ENCODE measurements around the gene KLHL29.

KLHL29 gene

DNA sequence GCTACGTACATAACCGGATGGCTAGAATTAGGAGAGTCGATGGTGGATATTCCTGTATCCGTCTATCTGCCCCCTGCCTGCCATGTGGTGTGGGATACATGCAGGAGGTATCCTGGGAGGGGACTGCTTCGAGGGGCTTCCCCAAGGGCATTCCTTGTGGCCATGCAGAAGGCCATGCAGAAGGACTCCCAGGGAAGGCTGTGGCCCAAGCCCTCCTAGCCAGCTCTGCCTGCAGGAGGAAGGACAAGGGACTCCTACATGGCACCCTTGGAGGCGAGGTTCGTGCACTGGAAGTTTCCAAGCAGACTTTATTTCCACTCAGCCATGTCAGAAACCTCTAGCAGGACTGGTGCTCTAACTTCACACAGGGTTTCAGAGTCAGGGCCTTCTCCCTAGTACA is 136.1 kb downstream of the KLHL29 start:
- TF ChIP-seq, protein P1, sequence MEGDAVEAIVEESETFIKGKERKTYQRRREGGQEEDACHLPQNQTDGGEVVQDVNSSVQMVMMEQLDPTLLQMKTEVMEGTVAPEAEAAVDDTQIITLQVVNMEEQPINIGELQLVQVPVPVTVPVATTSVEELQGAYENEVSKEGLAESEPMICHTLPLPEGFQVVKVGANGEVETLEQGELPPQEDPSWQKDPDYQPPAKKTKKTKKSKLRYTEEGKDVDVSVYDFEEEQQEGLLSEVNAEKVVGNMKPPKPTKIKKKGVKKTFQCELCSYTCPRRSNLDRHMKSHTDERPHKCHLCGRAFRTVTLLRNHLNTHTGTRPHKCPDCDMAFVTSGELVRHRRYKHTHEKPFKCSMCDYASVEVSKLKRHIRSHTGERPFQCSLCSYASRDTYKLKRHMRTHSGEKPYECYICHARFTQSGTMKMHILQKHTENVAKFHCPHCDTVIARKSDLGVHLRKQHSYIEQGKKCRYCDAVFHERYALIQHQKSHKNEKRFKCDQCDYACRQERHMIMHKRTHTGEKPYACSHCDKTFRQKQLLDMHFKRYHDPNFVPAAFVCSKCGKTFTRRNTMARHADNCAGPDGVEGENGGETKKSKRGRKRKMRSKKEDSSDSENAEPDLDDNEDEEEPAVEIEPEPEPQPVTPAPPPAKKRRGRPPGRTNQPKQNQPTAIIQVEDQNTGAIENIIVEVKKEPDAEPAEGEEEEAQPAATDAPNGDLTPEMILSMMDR (IDR thresholded peaks at IDR 0.05; ENCODE audit: borderline replicate concordance, insufficient read depth, low read depth, low read length) = no peak

DNA sequence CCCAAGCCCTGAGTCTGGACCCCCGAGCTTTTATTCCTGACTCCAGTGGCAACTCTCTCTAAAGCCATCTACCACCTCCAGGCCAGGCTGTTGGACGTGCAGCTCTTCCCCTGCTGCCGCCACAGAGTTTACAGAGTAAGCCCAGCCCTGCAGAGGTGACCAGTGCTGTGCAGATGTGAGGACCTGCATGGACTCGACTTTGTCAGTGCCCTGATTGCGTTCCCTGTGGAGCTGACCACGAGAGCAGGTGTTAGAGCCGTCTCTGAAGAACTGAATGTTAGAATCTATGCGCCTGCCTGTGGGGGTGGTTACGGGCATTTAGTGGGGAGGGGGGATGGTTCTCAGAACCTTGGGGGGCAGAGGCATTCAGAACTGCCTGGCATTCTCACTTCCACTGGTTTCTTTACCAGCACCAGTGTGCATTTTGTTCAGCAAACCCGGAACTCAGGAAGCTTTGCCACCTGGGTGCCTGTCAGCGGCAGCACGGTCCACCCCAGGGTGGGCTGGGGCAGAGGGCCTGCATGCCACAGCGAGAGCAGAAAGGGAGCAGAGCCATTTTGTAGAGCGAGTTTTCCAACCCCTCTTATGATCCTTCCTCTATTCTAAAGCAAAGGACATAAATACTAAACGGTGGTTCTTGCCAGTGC is 137.9 kb downstream of the KLHL29 start:
- H3K4me3 ChIP-seq (ENCODE audit: low read depth, low read length) = no peak overlapping the region
- TF ChIP-seq, protein P1 (IDR thresholded peaks at IDR 0.05; ENCODE audit: borderline replicate concordance, insufficient read depth, low read depth, low read length) = no peak

More for the DNA sequence above, 136.1 kb downstream of the KLHL29 start:
- no peak overlapping the region for H3K4me3 ChIP-seq (ENCODE audit: low read depth, low read length)

DNA sequence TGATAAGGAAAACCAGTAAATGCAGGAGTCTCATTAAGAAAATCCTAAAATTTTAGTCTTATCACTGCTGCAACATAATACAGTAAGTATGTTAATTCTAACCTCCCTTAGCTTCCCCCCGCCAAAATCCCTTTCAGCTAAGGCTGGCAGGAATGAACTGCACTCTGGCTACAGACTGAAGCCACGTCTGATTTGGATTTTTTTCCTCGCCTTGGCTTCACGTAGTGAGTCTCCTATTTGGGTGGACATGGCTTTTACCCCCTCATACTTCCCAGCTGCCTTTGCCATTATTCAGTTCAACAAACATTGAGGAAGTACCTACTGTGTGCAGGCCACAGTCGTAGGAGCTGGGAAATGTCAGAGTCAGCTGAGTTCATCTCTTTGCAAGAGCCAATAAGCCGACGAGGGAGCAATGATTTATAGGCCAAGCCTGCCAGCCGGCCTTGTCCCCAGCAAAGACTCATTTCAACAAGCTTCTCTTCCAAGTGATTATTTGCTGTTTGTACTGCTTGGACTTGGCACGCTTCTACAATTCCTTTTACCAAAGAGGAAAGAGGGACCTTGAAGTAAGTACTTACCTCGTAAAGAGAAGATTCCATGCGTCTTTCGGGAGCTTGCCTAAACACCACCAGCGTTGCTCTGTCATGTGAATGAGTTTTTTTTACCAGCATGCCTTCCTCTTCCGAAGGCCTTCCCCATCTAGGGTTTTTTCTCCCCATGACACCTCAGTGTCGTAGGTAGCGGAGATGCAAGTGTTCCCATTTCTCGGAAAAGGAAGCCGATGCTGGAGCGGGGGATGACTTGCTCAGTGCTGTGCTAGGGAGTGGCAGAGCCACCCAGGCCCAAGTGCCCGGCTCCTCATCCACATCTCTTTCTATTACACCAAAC is 138.6 kb downstream of the KLHL29 start:
- no peak overlapping the region for H3K4me3 ChIP-seq (ENCODE audit: low read depth, low read length)
- TF ChIP-seq, protein P1 (IDR thresholded peaks at IDR 0.05; ENCODE audit: borderline replicate concordance, insufficient read depth, low read depth, low read length) = no peak

DNA sequence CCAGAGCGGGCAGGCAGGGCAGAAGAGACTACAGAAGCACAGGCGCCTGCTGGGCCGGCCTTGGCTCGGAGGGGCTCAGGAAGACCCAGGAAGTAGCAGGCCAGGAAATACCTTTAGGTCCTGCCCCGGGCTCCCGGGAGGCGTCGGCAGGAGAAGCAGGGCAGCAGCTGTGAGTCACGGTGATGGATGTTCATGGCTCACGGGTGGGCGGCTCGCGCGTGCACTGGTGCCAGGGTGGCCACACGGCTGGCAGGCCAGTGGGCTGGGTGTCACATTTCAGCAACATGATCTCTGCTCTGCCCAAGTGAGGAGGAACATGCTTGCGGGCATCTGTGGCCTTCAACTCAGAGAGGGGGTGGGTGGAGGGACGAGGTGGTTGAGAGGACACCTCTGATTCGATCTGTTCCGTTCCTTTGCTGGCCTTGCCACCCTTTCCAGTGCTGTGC is 139.3 kb downstream of the KLHL29 start:
- TF ChIP-seq, protein P1 (IDR thresholded peaks at IDR 0.05; ENCODE audit: borderline replicate concordance, insufficient read depth, low read depth, low read length) = no peak
- H3K4me3 ChIP-seq (ENCODE audit: low read depth, low read length) = no peak overlapping the region

DNA sequence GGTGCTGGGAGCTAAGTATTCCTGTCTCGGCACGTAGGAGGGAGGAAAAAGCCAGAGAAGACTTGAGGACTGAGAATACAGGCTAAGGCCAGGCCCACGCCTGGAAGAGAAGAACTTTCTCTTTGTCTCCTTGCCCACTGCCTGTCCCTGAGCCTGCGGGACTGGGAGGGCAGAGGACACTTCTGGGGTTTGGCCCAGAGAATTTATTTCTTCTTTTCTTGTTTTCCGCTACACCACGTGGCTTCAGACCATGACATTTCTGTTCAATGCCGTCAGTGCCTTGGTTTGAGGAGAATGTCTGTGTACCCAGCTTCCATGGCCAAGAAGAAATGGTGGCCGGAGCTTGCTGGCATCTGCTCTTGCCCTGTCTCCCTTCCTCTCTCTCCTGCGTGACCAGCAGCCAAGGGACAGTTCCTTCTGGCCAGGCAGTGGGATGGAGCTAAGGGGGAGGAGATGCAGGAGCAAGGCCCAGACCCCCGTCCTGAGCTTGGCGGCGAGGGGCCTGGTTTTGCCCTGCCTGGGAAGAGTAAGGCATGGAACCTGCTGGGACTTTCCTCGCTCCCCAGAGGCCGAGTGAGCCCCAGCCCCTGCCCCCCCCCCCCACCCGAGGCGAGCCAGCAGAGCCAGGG is 140.3 kb downstream of the KLHL29 start:
- TF ChIP-seq, protein P1 (IDR thresholded peaks at IDR 0.05; ENCODE audit: borderline replicate concordance, insufficient read depth, low read depth, low read length) = no peak
- no peak overlapping the region for H3K4me3 ChIP-seq (ENCODE audit: low read depth, low read length)

DNA sequence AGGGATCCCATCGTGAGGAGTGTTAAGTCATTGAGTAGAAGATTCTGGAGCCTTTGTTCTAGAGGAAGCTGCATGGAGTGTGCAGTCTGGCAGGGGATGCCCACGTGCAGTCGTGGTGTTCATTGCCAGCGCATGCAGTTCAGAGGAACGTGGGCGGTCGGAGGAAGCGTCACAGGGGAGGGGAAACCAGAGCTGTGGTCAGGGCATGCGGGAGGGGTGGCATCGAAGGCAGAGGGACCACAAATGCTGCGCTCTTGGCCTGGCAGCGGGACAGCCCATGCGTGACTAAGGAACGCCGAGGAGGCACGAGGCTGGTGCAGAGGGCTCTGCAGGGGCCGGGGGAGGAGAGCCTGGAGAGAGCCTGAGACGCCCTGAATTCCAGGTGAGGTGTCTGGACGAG is 141.1 kb downstream of the KLHL29 start:
- TF ChIP-seq, protein P1 (IDR thresholded peaks at IDR 0.05; ENCODE audit: borderline replicate concordance, insufficient read depth, low read depth, low read length) = no peak
- H3K4me3 ChIP-seq (ENCODE audit: low read depth, low read length) = no peak overlapping the region
